ENCODE results near the gene ANKRD66. TPM values are rescaled to one million over a fixed set of nuclear protein-coding genes. Genes with fewer than 3 reads are reported as not detected.

Gene ANKRD66
- total RNA-seq, 1 experiment from 2014 or later, result not detected

DNA sequence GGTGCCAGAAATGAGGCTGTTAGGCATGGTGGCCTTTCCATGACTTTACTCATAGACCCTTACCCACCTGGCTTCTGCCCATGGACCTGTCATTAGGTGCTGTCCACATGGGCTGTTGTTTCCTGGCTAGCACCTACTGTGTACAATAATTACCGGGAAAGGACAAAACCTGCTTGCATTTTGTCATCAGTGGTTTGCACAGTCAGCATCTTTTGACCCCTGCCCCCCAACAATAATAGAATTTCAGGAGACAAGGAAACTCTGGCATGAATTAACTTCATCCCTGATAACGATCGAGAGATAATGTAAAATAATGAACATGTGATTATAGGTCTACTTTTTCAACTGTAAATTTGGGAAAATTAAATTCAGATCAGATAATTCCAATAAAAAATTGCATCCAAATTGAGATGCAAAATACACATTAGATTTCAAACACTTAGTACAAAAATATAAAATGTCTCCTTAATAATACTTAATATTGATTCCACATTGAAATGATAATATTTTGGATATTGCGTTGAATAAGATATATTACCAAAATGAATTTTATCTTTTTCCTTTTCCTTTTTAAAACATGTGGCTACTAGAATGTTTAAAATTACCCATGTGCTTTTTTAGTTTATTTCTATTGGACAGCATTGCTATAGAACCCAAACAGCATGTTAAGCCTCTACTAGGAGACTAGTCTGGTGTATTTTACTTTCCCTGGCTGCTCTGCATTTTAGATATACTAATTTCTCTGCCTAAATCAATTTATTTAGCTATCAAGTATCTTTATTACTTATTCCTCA, 12.4 kb downstream of the ANKRD66 start:
- H3K23me2 ChIP-seq (ENCODE audit: insufficient read length, low read depth, low read length, poor library complexity, severe bottlenecking), result no peaks in the 10 kb centered on the region
- no peak overlapping the region for H4K5ac ChIP-seq (ENCODE audit: insufficient read length, low read depth, low read length)
- H3K56ac ChIP-seq (ENCODE audit: insufficient read length, low read depth, low read length), result no peak overlapping the region
- H2BK20ac ChIP-seq (ENCODE audit: low read depth, low read length, poor library complexity, severe bottlenecking), result no peak overlapping the region
- H3K9me3 ChIP-seq (ENCODE audit: control insufficient read depth, low read depth, low read length), result no peaks in the 10 kb centered on the region
- H4K20me1 ChIP-seq (ENCODE audit: control insufficient read depth, insufficient read depth, insufficient read length), result no peaks in the 10 kb centered on the region
- no peak overlapping the region for H2BK12ac ChIP-seq (ENCODE audit: insufficient read length, low read depth, low read length)
- H3K27ac Mint-ChIP-seq, result no peak overlapping the region
- no peak overlapping the region for H2BK120ac ChIP-seq (ENCODE audit: low read depth, low read length, poor library complexity, severe bottlenecking)
- H3K18ac ChIP-seq (ENCODE audit: insufficient read length, low read depth, low read length), result no peak overlapping the region
- DNase-seq, result no peak
- H2AFZ ChIP-seq (ENCODE audit: low read length), result no peak overlapping the region
- no peak overlapping the region for H3K23ac ChIP-seq (ENCODE audit: insufficient read length, low read depth, low read length)
- no peak overlapping the region for H3T11ph ChIP-seq (ENCODE audit: low read length)
- H3K79me2 ChIP-seq (ENCODE audit: insufficient read depth, low read length), result no peaks in the 10 kb centered on the region
- H3K4me1 ChIP-seq (ENCODE audit: insufficient read depth, low read length), result no peaks in the 10 kb centered on the region; the same call in 1 of the 2 replicates
- H2BK5ac ChIP-seq (ENCODE audit: insufficient read length, low read length), result no peak overlapping the region
- H3K4me2 ChIP-seq (ENCODE audit: insufficient read depth, insufficient read length, low read length), result no peak overlapping the region
- H3K4me3 Mint-ChIP-seq, result no peak overlapping the region
- H3K4me1 Mint-ChIP-seq, result no peaks in the 10 kb centered on the region; a peak in 1 of 4 replicates
- H3K14ac ChIP-seq (ENCODE audit: insufficient read depth, low read length), result no peak overlapping the region
- no peaks in the 10 kb centered on the region for H3K27me3 ChIP-seq (ENCODE audit: insufficient read depth, low read length)
- H4K91ac ChIP-seq (ENCODE audit: insufficient read length, low read depth, low read length), result no peak overlapping the region
- no CpG with 5 or more reads among the region's 4 CpGs for WGBS (ENCODE audit: extremely low coverage, insufficient read length, low lambda C conversion rate)
- H2BK15ac ChIP-seq (ENCODE audit: low read depth, low read length), result no peak overlapping the region
- H3K9ac ChIP-seq (ENCODE audit: extremely low read depth, insufficient read length, low read length), result no peak overlapping the region
- no peak overlapping the region for H2AK5ac ChIP-seq (ENCODE audit: insufficient read length, low read length)
- H3K9me3 Mint-ChIP-seq, result no peaks in the 10 kb centered on the region
- no peak overlapping the region for H3K4ac ChIP-seq (ENCODE audit: low read depth, low read length)
- no peaks in the 10 kb centered on the region for H3K79me1 ChIP-seq (ENCODE audit: insufficient read depth, low read depth, low read length, poor library complexity, severe bottlenecking)
- no peak overlapping the region for H4K8ac ChIP-seq (replicated peaks; ENCODE audit: insufficient read length, low read depth, low read length)
- H3K27me3 Mint-ChIP-seq (ENCODE audit: low read depth), result no peaks in the 10 kb centered on the region
- no peaks in the 10 kb centered on the region; a peak in 1 of 7 replicates for H3K36me3 Mint-ChIP-seq (ENCODE audit: insufficient read depth in 1 of 3, low read depth in 3 of 3)
- TF ChIP-seq, protein P1, sequence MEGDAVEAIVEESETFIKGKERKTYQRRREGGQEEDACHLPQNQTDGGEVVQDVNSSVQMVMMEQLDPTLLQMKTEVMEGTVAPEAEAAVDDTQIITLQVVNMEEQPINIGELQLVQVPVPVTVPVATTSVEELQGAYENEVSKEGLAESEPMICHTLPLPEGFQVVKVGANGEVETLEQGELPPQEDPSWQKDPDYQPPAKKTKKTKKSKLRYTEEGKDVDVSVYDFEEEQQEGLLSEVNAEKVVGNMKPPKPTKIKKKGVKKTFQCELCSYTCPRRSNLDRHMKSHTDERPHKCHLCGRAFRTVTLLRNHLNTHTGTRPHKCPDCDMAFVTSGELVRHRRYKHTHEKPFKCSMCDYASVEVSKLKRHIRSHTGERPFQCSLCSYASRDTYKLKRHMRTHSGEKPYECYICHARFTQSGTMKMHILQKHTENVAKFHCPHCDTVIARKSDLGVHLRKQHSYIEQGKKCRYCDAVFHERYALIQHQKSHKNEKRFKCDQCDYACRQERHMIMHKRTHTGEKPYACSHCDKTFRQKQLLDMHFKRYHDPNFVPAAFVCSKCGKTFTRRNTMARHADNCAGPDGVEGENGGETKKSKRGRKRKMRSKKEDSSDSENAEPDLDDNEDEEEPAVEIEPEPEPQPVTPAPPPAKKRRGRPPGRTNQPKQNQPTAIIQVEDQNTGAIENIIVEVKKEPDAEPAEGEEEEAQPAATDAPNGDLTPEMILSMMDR (conservative IDR thresholded peaks at IDR 0.05), result no peak
- no peak overlapping the region for H3K27ac ChIP-seq (ENCODE audit: insufficient read length, low read depth, low read length)
